SK-N-MC (cell line): Measurements from ENCODE around the gene WDR70.

Source experiments
- EZH2 ChIP-seq: fragments of 200-600 bp; sonication (generic); IDR thresholded peaks from one replicate; pipeline ENCODE4 v1.6.1; 2017; ENCODE audit warnings: antibody characterized with exemption
- FOXP2 ChIP-seq: optimal IDR thresholded peaks from 2 replicates; pipeline ENCODE3; 2011; ENCODE audit warnings: mild to moderate bottlenecking, moderate library complexity; ENCODE audit not compliant: insufficient read depth; ENCODE audit errors: extremely low read length, control extremely low read depth
- POLR2AphosphoS5 ChIP-seq: IDR thresholded peaks from 2 replicates; pipeline ENCODE4 v1.6.1; 2012; ENCODE audit warnings: mild to moderate bottlenecking, low read depth, low read length, borderline replicate concordance

DNA sequence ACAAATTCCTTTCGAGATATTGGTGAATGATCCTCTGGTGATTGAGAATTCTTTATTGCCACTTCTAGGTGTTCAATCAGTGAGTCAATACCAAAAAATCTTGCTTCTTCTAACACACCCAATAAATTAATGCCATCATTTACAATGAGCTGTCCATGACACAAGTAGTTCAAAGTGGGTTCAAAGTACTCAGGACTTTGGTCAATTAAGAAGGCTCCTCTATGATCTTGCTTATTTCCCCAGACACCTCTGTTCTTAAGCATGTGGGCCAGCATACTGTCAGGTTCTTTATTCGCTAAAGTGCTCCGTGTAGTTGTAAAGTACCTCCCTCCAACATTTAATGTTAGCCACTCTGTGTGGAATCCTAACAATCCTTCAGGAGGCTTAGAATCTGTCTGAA lies 127.1 kb downstream of the WDR70 start:
- TF ChIP-seq EZH2 (no peak), FOXP2 (no peak), POLR2AphosphoS5 (no peak)
